IPS DF 6.9 (cell line): ENCODE results near the gene MACF1.

Experiments
- DNase-seq: peaks from one replicate; pipeline ENCODE4 v3.0.0-alpha.2; 2013; ENCODE audit warnings: low read depth, low spot score
- H3K27ac ChIP-seq: one replicate; pipeline ENCODE4 v1.5.1; 2013; ENCODE audit warnings: low read length, control low read depth
- H3K27me3 ChIP-seq: 2 replicates; pipeline ENCODE4 v1.6.1; 2013; ENCODE audit warnings: mild to moderate bottlenecking, low read length; ENCODE audit not compliant: control insufficient read depth, insufficient read depth
- H3K36me3 ChIP-seq: 2 replicates; pipeline ENCODE4 v1.6.1; 2013; ENCODE audit warnings: low read length; ENCODE audit not compliant: control insufficient read depth, insufficient read depth
- H3K4me1 ChIP-seq: 2 replicates; pipeline ENCODE4 v1.6.1; 2013; ENCODE audit warnings: low read length; ENCODE audit not compliant: control insufficient read depth, insufficient read depth
- H3K4me3 ChIP-seq: 2 replicates; pipeline ENCODE4 v1.5.1; 2013; ENCODE audit warnings: mild to moderate bottlenecking, low read length
- H3K9me3 ChIP-seq: 2 replicates; pipeline ENCODE4 v1.6.1; 2013; ENCODE audit warnings: low read length, inconsistent platforms; ENCODE audit not compliant: control insufficient read depth, insufficient read depth
- whole genome bisulfite sequencing: extraction: QIAGEN DNeasy Blood & Tissue Kit; methylation state at CpG from one replicate; pipeline ENCODE4 v1.1.7; 2013; ENCODE audit warnings: mixed read lengths, missing lambda C conversion rate; ENCODE audit not compliant: insufficient read length, insufficient coverage; 5-methylcytosine and 5-hydroxymethylcytosine counted together

Gene MACF1

GRCh38 chr1:39529901-39530535 is 325.5 kb downstream of the MACF1 start:
- DNase-seq: no peak
- Histone ChIP-seq H3K9me3 (no peaks in the 10 kb centered on the region), H3K27ac (no peak overlapping the region), H3K4me3 (no peak overlapping the region), H3K36me3 (0 out of 2 replicates have a peak, but pooled peaks cover 2% of the 10 kb centered on the region), H3K27me3 (no peaks in the 10 kb centered on the region), H3K4me1 (no peaks in the 10 kb centered on the region; the same call in 1 of the 2 replicates)
- no CpG with 5 or more reads among the region's 10 CpGs for WGBS

- Histone ChIP-seq H3K9me3 (no peaks in the 10 kb centered on the region), H3K4me3 (no peak overlapping the region), H3K4me1 (no peaks in the 10 kb centered on the region), H3K36me3 (0 out of 2 replicates have a peak, but pooled peaks cover 2% of the 10 kb centered on the region), H3K27me3 (no peaks in the 10 kb centered on the region), H3K27ac (no peak overlapping the region)
- no peak for DNase-seq
- WGBS: no CpG with 5 or more reads among the region's 4 CpGs
Measured at GRCh38 chr1:39531526-39531925, 327.0 kb downstream of the MACF1 start.

GRCh38 chr1:39533442-39533841 is 328.9 kb downstream of the MACF1 start:
- Histone ChIP-seq H3K4me3 (no peak overlapping the region), H3K36me3 (0 out of 2 replicates have a peak, but pooled peaks cover 2% of the 10 kb centered on the region), H3K27ac (no peak overlapping the region), H3K27me3 (no peaks in the 10 kb centered on the region), H3K4me1 (no peaks in the 10 kb centered on the region), H3K9me3 (no peaks in the 10 kb centered on the region)
- WGBS: no CpG with 5 or more reads among the region's 1 CpG
- no peak for DNase-seq
